Calu3 (cell line): ENCODE data around the gene ZP2. TPM values are rescaled to one million over a fixed set of nuclear protein-coding genes. Genes with fewer than 3 reads are reported as not detected.
A peak's percentile ranks its signal among the peaks of the same experiment; 100 is the strongest.

Experiments used
- BruUV-seq: library from RNA; stranded (reverse); fragments of 400-500 nt; replicated peaks from 2 replicates; lab custom pipeline; 2021; lab: Mats Ljungman, UMichigan
- CTCF ChIA-PET: fragments of 300-600 bp; sonication (Branson Sonifier 250); formaldehyde crosslinking; loops from one replicate; lab custom pipeline; 2022; ENCODE audit warnings: antibody characterized with exemption; lab: Charles Lee
- DNase-seq: peaks from one replicate; pipeline ENCODE4 v3.0.0; 2022
- H3K27ac Mint-ChIP-seq: one replicate; pipeline ENCODE4 v1.8.0; 2022; ENCODE audit warnings: mixed read lengths; ENCODE audit not compliant: unreplicated experiment
- H3K27me3 Mint-ChIP-seq: one replicate; pipeline ENCODE4 v1.8.0; 2022; ENCODE audit warnings: mixed read lengths; ENCODE audit not compliant: unreplicated experiment
- H3K36me3 Mint-ChIP-seq: one replicate; pipeline ENCODE4 v1.8.0; 2022; ENCODE audit warnings: mild to moderate bottlenecking, moderate library complexity, mixed read lengths; ENCODE audit not compliant: insufficient read depth, unreplicated experiment
- H3K4me1 Mint-ChIP-seq: one replicate; pipeline ENCODE4 v1.8.0; 2022; ENCODE audit warnings: mild to moderate bottlenecking, low read depth, mixed read lengths; ENCODE audit not compliant: unreplicated experiment
- H3K4me3 Mint-ChIP-seq: one replicate; pipeline ENCODE4 v1.8.0; 2022; ENCODE audit warnings: mild to moderate bottlenecking, low read depth, moderate library complexity, mixed read lengths; ENCODE audit not compliant: unreplicated experiment
- H3K9me3 Mint-ChIP-seq: one replicate; pipeline ENCODE4 v1.8.0; 2022; ENCODE audit warnings: low read depth, mixed read lengths; ENCODE audit not compliant: unreplicated experiment
- intact Hi-C: fragments of 100-400 bp; cut with micrococcal nuclease; formaldehyde crosslinking; loops from one replicate; pipeline ENCODE4 v1.10.0; 2022; ENCODE audit not compliant: unreplicated experiment
- total RNA-seq: library from RNA; stranded (reverse); gene quantifications from 2 replicates; pipeline ENCODE4 v1.2.3, GENCODE V29; 2022
- TF ChIP-seq, protein P1 (sequence below): fragments of 200-600 bp; IDR thresholded peaks from one replicate; pipeline ENCODE4 v1.8.0; 2022; ENCODE audit warnings: antibody characterized with exemption; ENCODE audit not compliant: unreplicated experiment

ZP2 gene
- total RNA-seq, 1 experiment from 2014 or later: not detected

DNA sequence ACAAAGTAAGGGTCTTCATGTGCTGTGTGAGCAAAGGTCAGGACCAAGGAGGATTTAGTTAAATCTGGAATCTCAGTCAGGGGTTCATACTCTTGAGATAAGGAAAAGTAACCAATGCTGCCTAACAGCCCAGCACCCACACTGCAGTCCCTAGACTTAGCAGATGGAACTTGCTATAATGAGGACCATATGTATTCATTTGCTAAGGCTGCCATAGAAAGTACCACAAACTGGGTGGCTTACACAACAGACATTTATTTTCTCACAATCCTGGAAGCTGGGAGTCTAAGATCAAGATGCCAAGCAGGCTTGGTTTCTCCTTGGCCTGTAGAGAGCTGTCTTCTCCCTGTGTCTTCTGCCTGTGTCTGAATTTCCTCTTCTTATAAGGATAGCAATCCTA, 20.8 kb downstream of the ZP2 start:
- BruUV-seq: no TSS peak
- Mint-ChIP-seq H3K9me3 (no peaks in the 10 kb centered on the region), H3K36me3 (peaks cover 13% of the 10 kb centered on the region), H3K27ac (no peak overlapping the region), H3K4me1 (peaks cover 8% of the 10 kb centered on the region), H3K4me3 (no peak overlapping the region), H3K27me3 (peaks cover 15% of the 10 kb centered on the region)
- intact Hi-C loops: no loop called here
- TF ChIP-seq, protein P1, sequence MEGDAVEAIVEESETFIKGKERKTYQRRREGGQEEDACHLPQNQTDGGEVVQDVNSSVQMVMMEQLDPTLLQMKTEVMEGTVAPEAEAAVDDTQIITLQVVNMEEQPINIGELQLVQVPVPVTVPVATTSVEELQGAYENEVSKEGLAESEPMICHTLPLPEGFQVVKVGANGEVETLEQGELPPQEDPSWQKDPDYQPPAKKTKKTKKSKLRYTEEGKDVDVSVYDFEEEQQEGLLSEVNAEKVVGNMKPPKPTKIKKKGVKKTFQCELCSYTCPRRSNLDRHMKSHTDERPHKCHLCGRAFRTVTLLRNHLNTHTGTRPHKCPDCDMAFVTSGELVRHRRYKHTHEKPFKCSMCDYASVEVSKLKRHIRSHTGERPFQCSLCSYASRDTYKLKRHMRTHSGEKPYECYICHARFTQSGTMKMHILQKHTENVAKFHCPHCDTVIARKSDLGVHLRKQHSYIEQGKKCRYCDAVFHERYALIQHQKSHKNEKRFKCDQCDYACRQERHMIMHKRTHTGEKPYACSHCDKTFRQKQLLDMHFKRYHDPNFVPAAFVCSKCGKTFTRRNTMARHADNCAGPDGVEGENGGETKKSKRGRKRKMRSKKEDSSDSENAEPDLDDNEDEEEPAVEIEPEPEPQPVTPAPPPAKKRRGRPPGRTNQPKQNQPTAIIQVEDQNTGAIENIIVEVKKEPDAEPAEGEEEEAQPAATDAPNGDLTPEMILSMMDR: no peak
- no peak for DNase-seq
- CTCF ChIA-PET: interaction anchor here (0.7 to 3.2 kb wide), 3 partner anchors 83 to 340 kb away, joined by 3 to 24 read pairs (median 3); partner anchors contain the start of gene CRYM

DNA sequence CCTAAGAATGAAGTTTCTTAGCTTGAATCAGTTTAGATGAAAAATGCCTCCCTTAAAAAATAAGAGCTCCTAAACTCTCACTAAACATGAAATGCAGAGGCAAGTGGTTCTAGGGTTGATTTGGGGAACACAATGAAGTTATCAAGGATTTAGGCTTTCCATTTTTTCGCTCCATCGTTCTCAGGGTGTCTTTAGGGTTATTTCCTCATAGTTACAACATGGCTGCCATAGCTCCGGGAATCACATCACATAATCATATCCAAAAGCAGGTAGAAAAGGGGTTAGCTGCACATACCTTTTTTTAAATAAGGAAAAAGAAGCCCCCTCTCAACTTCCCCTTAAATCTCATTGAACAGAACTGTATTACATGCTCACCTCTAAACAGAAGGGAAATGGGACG, 21.4 kb downstream of the ZP2 start:
- CTCF ChIA-PET: interaction anchor here (1.5 to 3.2 kb wide), 3 partner anchors 83 to 111 kb away, joined by 3 to 148 read pairs (median 24); partner anchors contain the start of gene CRYM
- Mint-ChIP-seq H3K4me1 (peaks cover 8% of the 10 kb centered on the region), H3K9me3 (no peaks in the 10 kb centered on the region), H3K27me3 (peaks cover 15% of the 10 kb centered on the region), H3K27ac (no peak overlapping the region), H3K36me3 (peaks cover 13% of the 10 kb centered on the region), H3K4me3 (no peak overlapping the region)
- BruUV-seq: no TSS peak
- DNase-seq: no peak
- intact Hi-C loops: no loop called here
- TF ChIP-seq, protein P1: no peak

DNA sequence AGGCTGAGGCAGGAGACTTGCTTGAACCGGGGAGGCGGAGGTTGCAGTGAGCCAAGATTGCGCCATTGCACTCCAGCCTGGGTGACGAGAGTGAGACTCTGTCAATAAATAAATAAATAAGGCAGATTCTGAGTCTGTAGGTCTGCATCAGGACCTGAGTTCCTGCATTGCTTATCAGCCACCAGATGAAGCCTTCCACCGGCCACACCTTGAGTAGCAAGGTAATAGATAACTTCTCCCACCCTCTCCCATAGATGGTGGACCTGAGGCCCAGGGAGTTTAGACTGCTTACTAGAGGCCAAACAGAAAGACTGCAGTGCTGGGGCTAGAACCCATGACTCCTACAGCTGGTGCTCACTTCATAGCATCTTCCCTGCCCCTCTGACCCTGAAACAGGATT, 22.1 kb downstream of the ZP2 start:
- no peak for DNase-seq
- H3K27ac Mint-ChIP-seq: no peak overlapping the region
- H3K36me3 Mint-ChIP-seq: peaks cover 13% of the 10 kb centered on the region
- TF ChIP-seq, protein P1: no peak
- H3K9me3 Mint-ChIP-seq: no peaks in the 10 kb centered on the region
- CTCF ChIA-PET: interaction anchor here (0.7 to 3.2 kb wide), 14 partner anchors 11 to 320 kb away, joined by 3 to 148 read pairs (median 6); partner anchors contain the start of genes ANKS4B, CRYM and LDAF1
- BruUV-seq: no TSS peak
- peaks cover 8% of the 10 kb centered on the region for H3K4me1 Mint-ChIP-seq
- intact Hi-C loops: no loop called here
- peaks cover 15% of the 10 kb centered on the region for H3K27me3 Mint-ChIP-seq
- H3K4me3 Mint-ChIP-seq: peak overlapping the region; percentile 67

DNA sequence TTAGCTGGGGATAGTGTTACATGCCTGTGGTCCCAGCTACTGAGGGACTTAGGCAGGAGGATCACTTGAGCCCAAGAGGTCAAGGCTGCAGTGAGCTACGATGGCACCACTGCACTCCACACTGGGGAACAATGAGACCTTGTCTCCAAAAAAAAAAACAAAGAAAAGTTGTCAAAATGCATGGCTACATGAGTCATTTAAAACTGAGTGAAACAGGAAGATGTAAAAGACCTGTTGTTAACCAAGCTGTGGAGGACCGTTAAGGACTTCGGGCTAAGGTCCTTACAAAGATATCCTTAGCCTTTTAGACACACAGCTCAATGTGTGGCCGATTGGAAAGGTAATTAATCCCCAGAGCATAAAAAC, 25.1 kb downstream of the ZP2 start:
- Mint-ChIP-seq H3K9me3 (peaks cover 2% of the 10 kb centered on the region), H3K27me3 (no peaks in the 10 kb centered on the region), H3K27ac (no peak overlapping the region), H3K4me1 (peaks cover 8% of the 10 kb centered on the region), H3K4me3 (no peak overlapping the region), H3K36me3 (peaks cover 16% of the 10 kb centered on the region)
- CTCF ChIA-PET: interaction anchor here (0.7 to 1.0 kb wide), 3 partner anchors 23 to 403 kb away, joined by 3 to 6 read pairs (median 3); no protein-coding TSS in a partner anchor
- TF ChIP-seq, protein P1: no peak
- no peak for DNase-seq
- intact Hi-C loops: no loop called here
- no TSS peak for BruUV-seq
